ENCODE data around the gene GDPD4. TPM values are rescaled to one million over a fixed set of nuclear protein-coding genes. Genes with fewer than 3 reads are reported as not detected.

Gene GDPD4
- total and polyA plus RNA-seq, 9 of the 15 experiments (the other 6 are each of a cell fraction or from before 2014, with no cell fraction given): 0.40 TPM; not detected in 8

GRCh38 chr11:77191823-77192495, 109.5 kb downstream of the GDPD4 start (continued):
- TF ChIP-seq PBX2 (CRISPR knock-in tag; IDR thresholded peaks at IDR 0.05; ENCODE audit: low read depth) (no peak), PBX2 (tag; conservative IDR thresholded peaks at IDR 0.05; ENCODE audit: low read depth) (no peak), CBFA2T3 (IDR thresholded peaks at IDR 0.05) (no peak), ZNF655 (CRISPR knock-in tag; IDR thresholded peaks at IDR 0.05) (no peak), KDM1A (IDR thresholded peaks at IDR 0.05) (no peak), MYC (IDR thresholded peaks at IDR 0.05; ENCODE audit: low read depth, low read length) (peak; percentile 85), MYC (CRISPR knock-in tag; IDR thresholded peaks at IDR 0.05; ENCODE audit: borderline replicate concordance, low read depth) (no peak), ZNF589 (CRISPR knock-in tag; IDR thresholded peaks at IDR 0.05; ENCODE audit: low read depth) (no peak), SMARCC2 (IDR thresholded peaks at IDR 0.05; ENCODE audit: low read depth) (no peak), PTTG1 (tag; IDR thresholded peaks at IDR 0.05; ENCODE audit: low read depth) (no peak), ERF (CRISPR knock-in tag; IDR thresholded peaks at IDR 0.05) (no peak), JUND (IDR thresholded peaks at IDR 0.05; ENCODE audit: borderline replicate concordance, low read depth, low read length) (peak; percentile 58), JUND (tag; IDR thresholded peaks at IDR 0.05; ENCODE audit: borderline replicate concordance, low read depth, low read length) (peak; percentile 28; the same call in 2 of the 3 replicates), ZNF212 (CRISPR knock-in tag; IDR thresholded peaks at IDR 0.05) (no peak), ASH1L (IDR thresholded peaks at IDR 0.05; ENCODE audit: borderline replicate concordance, low read depth, partially characterized antibody) (no peak), ZNF449 (CRISPR knock-in tag; IDR thresholded peaks at IDR 0.05) (no peak), DMBX1 (CRISPR knock-in tag; IDR thresholded peaks at IDR 0.05; ENCODE audit: borderline replicate concordance) (no peak), FIP1L1 (IDR thresholded peaks at IDR 0.05; ENCODE audit: low read depth, low read length, poor library complexity, severe bottlenecking) (no peak), ZBED1 (IDR thresholded peaks at IDR 0.05) (no peak), HBP1 (CRISPR knock-in tag; IDR thresholded peaks at IDR 0.05) (no peak), TGIF2 (CRISPR knock-in tag; IDR thresholded peaks at IDR 0.05) (no peak)
